Adipose tissue (tissue), 3 donors: ENCODE measurements around the gene KCNJ5. TPM values are rescaled to one million over a fixed set of nuclear protein-coding genes. Genes with fewer than 3 reads are reported as not detected.

Experiments
- H3K27ac ChIP-seq: one replicate; pipeline ENCODE4 v1.5.1; 2013; ENCODE audit warnings: low read depth, low read length
- whole genome bisulfite sequencing, 3 donors: extraction: QIAGEN DNeasy Blood & Tissue Kit; methylation state at CpG; one replicate each; pipeline ENCODE4 v1.1.7; 2013; 5-methylcytosine and 5-hydroxymethylcytosine counted together
- polyA plus RNA-seq, 3 donors: library from polyadenylated mRNA; stranded (reverse); fragments of 200-250 nt; gene quantifications; one replicate each; pipeline ENCODE4 v1.2.3, GENCODE V29; 2013
- donor health status: healthy with polysubstance abuse.
- donor health status: Bipolar disorder and iron deficiency.
- donor health status: healthy.

Gene KCNJ5
- polyA plus RNA-seq, 3 donors: 0.34 to 0.90 (median 0.48) TPM

- WGBS, 3 donors: 60 to 91% (median 84%) methylated on average over 8 of the region's 8 CpGs
- H3K27ac ChIP-seq: no peak within 1 kb of the TSS
Measured at GRCh38 chr11:128867277-128867676, 23.9 kb upstream of the KCNJ5 start, which contains the start of gene KCNJ1. Gene KCNJ1, minus strand, starts transcription at chr11:128867296. Its CDS starts 27,053 bp downstream, at chr11:128840243.

- 94 to 97% (median 96%) methylated on average over 10 of the region's 10 CpGs for WGBS, 3 donors
- no peak overlapping the region for H3K27ac ChIP-seq
Measured at GRCh38 chr11:128868841-128869671, 22.1 kb upstream of the KCNJ5 start.

- WGBS, 3 donors: 82 to 87% (median 84%) methylated on average over 6 of the region's 6 CpGs
- no peak overlapping the region for H3K27ac ChIP-seq
Measured at GRCh38 chr11:128871168-128871610, 20.0 kb upstream of the KCNJ5 start.

GRCh38 chr11:128872094-128872493, 19.1 kb upstream of the KCNJ5 start:
- no peak overlapping the region for H3K27ac ChIP-seq
- WGBS, 3 donors: 85 to 87% (median 85%) methylated on average over 6 of the region's 6 CpGs

- H3K27ac ChIP-seq: no peak overlapping the region
- 85 to 86% (median 85%) methylated on average over 3 of the region's 3 CpGs for WGBS, 3 donors
Measured at GRCh38 chr11:128872594-128872993, 18.6 kb upstream of the KCNJ5 start.

- H3K27ac ChIP-seq: no peak overlapping the region
- 58 to 81% (median 66%) methylated on average over 3 of the region's 3 CpGs for WGBS, 3 donors
Measured at GRCh38 chr11:128874427-128874826, 16.7 kb upstream of the KCNJ5 start.

- H3K27ac ChIP-seq: no peak overlapping the region
- 91 to 93% (median 93%) methylated on average over 22 of the region's 22 CpGs for WGBS, 3 donors
Measured at GRCh38 chr11:128876133-128876650, 15.0 kb upstream of the KCNJ5 start.

- 77 to 82% (median 80%) methylated on average over 5 of the region's 5 CpGs for WGBS, 3 donors
- H3K27ac ChIP-seq: no peak overlapping the region
Measured at GRCh38 chr11:128877726-128878125, 13.4 kb upstream of the KCNJ5 start.

- 86 to 97% (median 94%) methylated on average over 2 of the region's 2 CpGs for WGBS, 3 donors
- no peak overlapping the region for H3K27ac ChIP-seq
Measured at GRCh38 chr11:128878455-128878854, 12.7 kb upstream of the KCNJ5 start.

GRCh38 chr11:128879817-128880216, 11.3 kb upstream of the KCNJ5 start:
- no peak overlapping the region for H3K27ac ChIP-seq
- 84 to 89% (median 88%) methylated on average over 12 of the region's 12 CpGs for WGBS, 3 donors

- WGBS, 3 donors: 85 to 89% (median 89%) methylated on average over 8 of the region's 8 CpGs
- no peak overlapping the region for H3K27ac ChIP-seq
Measured at GRCh38 chr11:128881221-128881620, 9.9 kb upstream of the KCNJ5 start.

GRCh38 chr11:128882451-128882850, 8.7 kb upstream of the KCNJ5 start:
- WGBS, 3 donors: 56 to 82% (median 77%) methylated on average over 5 of the region's 5 CpGs
- H3K27ac ChIP-seq: no peak overlapping the region

GRCh38 chr11:128884054-128884453, 7.1 kb upstream of the KCNJ5 start:
- 27 to 41% (median 36%) methylated on average over 4 of the region's 4 CpGs for WGBS, 3 donors
- no peak overlapping the region for H3K27ac ChIP-seq

- 26 to 30% (median 29%) methylated on average over 12 of the region's 12 CpGs for WGBS, 3 donors
- H3K27ac ChIP-seq: no peak overlapping the region
Measured at GRCh38 chr11:128884703-128885338, 6.3 kb upstream of the KCNJ5 start.

- WGBS, 3 donors: 13 to 51% (median 39%) methylated on average over 5 of the region's 5 CpGs
Measured at GRCh38 chr11:128886406-128887124, 4.6 kb upstream of the KCNJ5 start.

GRCh38 chr11:128888034-128888985, 2.8 kb upstream of the KCNJ5 start:
- no peak overlapping the region for H3K27ac ChIP-seq
- WGBS, 3 donors: 50 to 91% (median 87%) methylated on average over 15 of the region's 15 CpGs

More at GRCh38 chr11:128886406-128887124, 4.6 kb upstream of the KCNJ5 start:
- H3K27ac ChIP-seq: no peak overlapping the region

- H3K27ac ChIP-seq: no peak overlapping the region
- 66 to 90% (median 83%) methylated on average over 8 of the region's 8 CpGs for WGBS, 3 donors
Measured at GRCh38 chr11:128889657-128890213, 1.4 kb upstream of the KCNJ5 start.
